ENCODE data around the gene ITPA.

DNA sequence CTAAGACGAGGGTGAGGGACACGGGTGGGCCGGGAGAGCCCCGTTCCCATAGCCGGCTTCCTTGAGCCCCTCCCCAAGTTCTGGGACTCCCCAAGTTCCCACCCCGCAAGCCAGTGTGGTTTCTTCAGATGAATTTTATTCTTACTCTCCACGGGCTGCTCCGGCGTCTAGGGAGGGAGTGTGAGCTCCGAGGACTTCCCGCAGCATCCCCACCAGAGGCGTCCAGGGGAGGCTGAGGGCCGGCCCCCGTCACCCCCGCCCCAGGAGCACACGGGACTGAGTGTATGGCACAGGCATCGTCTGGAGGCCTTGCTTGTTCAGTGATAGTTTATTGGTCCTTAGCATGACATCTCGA lies 39.7 kb downstream of the ITPA start:
- TF ChIP-seq, protein P1, sequence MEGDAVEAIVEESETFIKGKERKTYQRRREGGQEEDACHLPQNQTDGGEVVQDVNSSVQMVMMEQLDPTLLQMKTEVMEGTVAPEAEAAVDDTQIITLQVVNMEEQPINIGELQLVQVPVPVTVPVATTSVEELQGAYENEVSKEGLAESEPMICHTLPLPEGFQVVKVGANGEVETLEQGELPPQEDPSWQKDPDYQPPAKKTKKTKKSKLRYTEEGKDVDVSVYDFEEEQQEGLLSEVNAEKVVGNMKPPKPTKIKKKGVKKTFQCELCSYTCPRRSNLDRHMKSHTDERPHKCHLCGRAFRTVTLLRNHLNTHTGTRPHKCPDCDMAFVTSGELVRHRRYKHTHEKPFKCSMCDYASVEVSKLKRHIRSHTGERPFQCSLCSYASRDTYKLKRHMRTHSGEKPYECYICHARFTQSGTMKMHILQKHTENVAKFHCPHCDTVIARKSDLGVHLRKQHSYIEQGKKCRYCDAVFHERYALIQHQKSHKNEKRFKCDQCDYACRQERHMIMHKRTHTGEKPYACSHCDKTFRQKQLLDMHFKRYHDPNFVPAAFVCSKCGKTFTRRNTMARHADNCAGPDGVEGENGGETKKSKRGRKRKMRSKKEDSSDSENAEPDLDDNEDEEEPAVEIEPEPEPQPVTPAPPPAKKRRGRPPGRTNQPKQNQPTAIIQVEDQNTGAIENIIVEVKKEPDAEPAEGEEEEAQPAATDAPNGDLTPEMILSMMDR (IDR thresholded peaks at IDR 0.05 in 2 of 3, conservative IDR thresholded peaks at IDR 0.05 in 1 of 3; ENCODE audit: borderline replicate concordance in 1 of 3, insufficient read depth in 1 of 3, low read depth in 2 of 3, low read length in 2 of 3), result no peak
- TF ChIP-seq SIN3A (IDR thresholded peaks at IDR 0.05; ENCODE audit: low read depth) (no peak), EZH2phosphoT487 (IDR thresholded peaks at IDR 0.05; ENCODE audit: borderline replicate concordance) (no peak), POLR2AphosphoS5 (IDR thresholded peaks at IDR 0.05; ENCODE audit: low read depth, low read length) (no peak), YY1 (IDR thresholded peaks at IDR 0.05; ENCODE audit: extremely low read depth, insufficient replicate concordance, low read depth, low read length) (no peak), SP1 (IDR thresholded peaks at IDR 0.05; ENCODE audit: low read depth) (no peak)
- TF ChIP-seq, protein P2, sequence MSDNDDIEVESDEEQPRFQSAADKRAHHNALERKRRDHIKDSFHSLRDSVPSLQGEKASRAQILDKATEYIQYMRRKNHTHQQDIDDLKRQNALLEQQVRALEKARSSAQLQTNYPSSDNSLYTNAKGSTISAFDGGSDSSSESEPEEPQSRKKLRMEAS (IDR thresholded peaks at IDR 0.05), result no peak
- TF ChIP-seq, protein P3, sequence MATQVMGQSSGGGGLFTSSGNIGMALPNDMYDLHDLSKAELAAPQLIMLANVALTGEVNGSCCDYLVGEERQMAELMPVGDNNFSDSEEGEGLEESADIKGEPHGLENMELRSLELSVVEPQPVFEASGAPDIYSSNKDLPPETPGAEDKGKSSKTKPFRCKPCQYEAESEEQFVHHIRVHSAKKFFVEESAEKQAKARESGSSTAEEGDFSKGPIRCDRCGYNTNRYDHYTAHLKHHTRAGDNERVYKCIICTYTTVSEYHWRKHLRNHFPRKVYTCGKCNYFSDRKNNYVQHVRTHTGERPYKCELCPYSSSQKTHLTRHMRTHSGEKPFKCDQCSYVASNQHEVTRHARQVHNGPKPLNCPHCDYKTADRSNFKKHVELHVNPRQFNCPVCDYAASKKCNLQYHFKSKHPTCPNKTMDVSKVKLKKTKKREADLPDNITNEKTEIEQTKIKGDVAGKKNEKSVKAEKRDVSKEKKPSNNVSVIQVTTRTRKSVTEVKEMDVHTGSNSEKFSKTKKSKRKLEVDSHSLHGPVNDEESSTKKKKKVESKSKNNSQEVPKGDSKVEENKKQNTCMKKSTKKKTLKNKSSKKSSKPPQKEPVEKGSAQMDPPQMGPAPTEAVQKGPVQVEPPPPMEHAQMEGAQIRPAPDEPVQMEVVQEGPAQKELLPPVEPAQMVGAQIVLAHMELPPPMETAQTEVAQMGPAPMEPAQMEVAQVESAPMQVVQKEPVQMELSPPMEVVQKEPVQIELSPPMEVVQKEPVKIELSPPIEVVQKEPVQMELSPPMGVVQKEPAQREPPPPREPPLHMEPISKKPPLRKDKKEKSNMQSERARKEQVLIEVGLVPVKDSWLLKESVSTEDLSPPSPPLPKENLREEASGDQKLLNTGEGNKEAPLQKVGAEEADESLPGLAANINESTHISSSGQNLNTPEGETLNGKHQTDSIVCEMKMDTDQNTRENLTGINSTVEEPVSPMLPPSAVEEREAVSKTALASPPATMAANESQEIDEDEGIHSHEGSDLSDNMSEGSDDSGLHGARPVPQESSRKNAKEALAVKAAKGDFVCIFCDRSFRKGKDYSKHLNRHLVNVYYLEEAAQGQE (IDR thresholded peaks at IDR 0.05; ENCODE audit: low read depth), result no peak

All from HCT116 (cell line).